GM23248 (cell line): ENCODE measurements around the gene RHNO1. TPM values are rescaled to one million over a fixed set of nuclear protein-coding genes. Genes with fewer than 3 reads are reported as not detected.

Experiments used
- DNase-seq: peaks from one replicate; pipeline ENCODE4 v3.0.0-alpha.2; 2015
- H2AFZ ChIP-seq: fragments of 200-600 bp; sonication (generic); 2 replicates; pipeline ENCODE4 v1.6.1; 2016; ENCODE audit warnings: antibody characterized with exemption
- H3F3A ChIP-seq: fragments of 200-600 bp; sonication (generic); 2 replicates; pipeline ENCODE4 v1.6.1; 2016; ENCODE audit warnings: mild to moderate bottlenecking, antibody characterized with exemption, mixed run types; ENCODE audit not compliant: insufficient read depth
- H3K27ac ChIP-seq: fragments of 200-600 bp; sonication (generic); 2 replicates; pipeline ENCODE4 v1.5.1; 2016; ENCODE audit warnings: mild to moderate bottlenecking
- H3K27me3 ChIP-seq: fragments of 200-600 bp; sonication (generic); replicated peaks from 2 replicates; pipeline ENCODE4 v1.6.1; 2016; ENCODE audit warnings: mild to moderate bottlenecking; ENCODE audit not compliant: insufficient read depth
- H3K36me3 ChIP-seq: fragments of 200-600 bp; sonication (generic); 2 replicates; pipeline ENCODE4 v1.6.1; 2016; ENCODE audit warnings: low read depth, mild to moderate bottlenecking
- H3K4me1 ChIP-seq: fragments of 200-600 bp; sonication (generic); 2 replicates; pipeline ENCODE4 v1.6.1; 2016; ENCODE audit warnings: mild to moderate bottlenecking; ENCODE audit not compliant: insufficient read depth
- H3K4me2 ChIP-seq: fragments of 200-600 bp; sonication (generic); one replicate; pipeline ENCODE4 v1.6.1; 2016; ENCODE audit warnings: mild to moderate bottlenecking; ENCODE audit not compliant: unreplicated experiment
- H3K4me3 ChIP-seq: fragments of 200-600 bp; sonication (generic); 2 replicates; pipeline ENCODE4 v1.5.1; 2016; ENCODE audit warnings: mild to moderate bottlenecking
- H3K79me2 ChIP-seq: fragments of 200-600 bp; sonication (generic); 2 replicates; pipeline ENCODE4 v1.6.1; 2016; ENCODE audit warnings: mild to moderate bottlenecking; ENCODE audit not compliant: insufficient read depth
- H3K9ac ChIP-seq: fragments of 200-600 bp; sonication (generic); 2 replicates; pipeline ENCODE4 v1.6.1; 2016; ENCODE audit warnings: mild to moderate bottlenecking
- H3K9me2 ChIP-seq: fragments of 200-600 bp; sonication (generic); 2 replicates; pipeline ENCODE4 v1.6.1; 2016; ENCODE audit warnings: mixed run types, mild to moderate bottlenecking, moderate library complexity; ENCODE audit not compliant: insufficient read depth
- H3K9me3 ChIP-seq: fragments of 200-600 bp; sonication (generic); one replicate; pipeline ENCODE4 v1.6.1; 2017; ENCODE audit warnings: low read depth
- H4K20me1 ChIP-seq: fragments of 200-600 bp; sonication (generic); 2 replicates; pipeline ENCODE4 v1.6.0; 2016; ENCODE audit not compliant: insufficient read depth
- EZH2 ChIP-seq: fragments of 200-600 bp; sonication (generic); IDR thresholded peaks from 2 replicates; pipeline ENCODE4 v1.6.1; 2018; ENCODE audit warnings: antibody characterized with exemption, mild to moderate bottlenecking; ENCODE audit not compliant: insufficient read depth, poor library complexity, severe bottlenecking
- EZH2phosphoT487 ChIP-seq: fragments of 200-600 bp; sonication (generic); IDR thresholded peaks from 2 replicates; pipeline ENCODE4 v1.6.1; 2018; ENCODE audit warnings: antibody characterized with exemption, moderate library complexity, mild to moderate bottlenecking, low read depth; ENCODE audit not compliant: insufficient read depth
- WGBS, 2 experiments: methylation state at CpG; one replicate each; pipeline ENCODE4 v1.1.6; 2015 to 2017; ENCODE audit warnings: low lambda C conversion rate in 2 of 2, low coverage in 1 of 2; ENCODE audit errors: missing lambda C conversion rate in 2 of 2; 5-methylcytosine and 5-hydroxymethylcytosine counted together
- in situ Hi-C: fragments of 300-500 bp; cut with MboI; formaldehyde crosslinking; loops from 2 replicates; pipeline ENCODE4 v1.15.0; 2020
- polyA plus RNA-seq: library from polyadenylated mRNA; unstranded; fragments of >200 nt; fragmentation: Nextera tagmentation; extraction: Ambion mirVana; gene quantifications from 2 replicates; pipeline ENCODE4 v1.2.1, GENCODE V29; 2016
- total RNA-seq: library from RNA; depleted of rRNA; stranded (reverse); fragments of >200 nt; shearing (Covaris generic); gene quantifications from 2 replicates; pipeline ENCODE4 v1.2.3, GENCODE V29; 2014

The RHNO1 gene
- total and polyA plus RNA-seq, 2 experiments from 2014 or later, result 27.6 to 38.4 TPM

GRCh38 chr12:2895051-2895451 is 18.0 kb downstream of the RHNO1 start:
- H3K4me3 ChIP-seq, result 0 out of 2 replicates have a peak overlapping the region, but pooled peaks have one; percentile 4
- no peak for TF ChIP-seq EZH2
- no peak for TF ChIP-seq EZH2phosphoT487
- H3K4me2 ChIP-seq, result peak overlapping the region; percentile 21
- H3K27me3 ChIP-seq, result no peaks in the 10 kb centered on the region
- H3F3A ChIP-seq, result peaks cover 22% of the 10 kb centered on the region
- H2AFZ ChIP-seq, result no peak overlapping the region
- H3K4me1 ChIP-seq, result peaks cover 22% of the 10 kb centered on the region
- DNase-seq, result peak; percentile 46
- no peaks in the 10 kb centered on the region for H3K9me3 ChIP-seq
- no peaks in the 10 kb centered on the region for H3K9me2 ChIP-seq
- H3K27ac ChIP-seq, result peak overlapping the region; percentile 52
- in situ Hi-C loops, result no loop called here
- H3K36me3 ChIP-seq, result no peaks in the 10 kb centered on the region
- 6 to 16% methylated on average over 2 of the region's 2 CpGs for WGBS, 2 experiments
- H3K9ac ChIP-seq, result peak overlapping the region; percentile 13; the same call in 1 of the 2 replicates
- H4K20me1 ChIP-seq, result no peaks in the 10 kb centered on the region
- H3K79me2 ChIP-seq, result peaks cover 77% of the 10 kb centered on the region

DNA sequence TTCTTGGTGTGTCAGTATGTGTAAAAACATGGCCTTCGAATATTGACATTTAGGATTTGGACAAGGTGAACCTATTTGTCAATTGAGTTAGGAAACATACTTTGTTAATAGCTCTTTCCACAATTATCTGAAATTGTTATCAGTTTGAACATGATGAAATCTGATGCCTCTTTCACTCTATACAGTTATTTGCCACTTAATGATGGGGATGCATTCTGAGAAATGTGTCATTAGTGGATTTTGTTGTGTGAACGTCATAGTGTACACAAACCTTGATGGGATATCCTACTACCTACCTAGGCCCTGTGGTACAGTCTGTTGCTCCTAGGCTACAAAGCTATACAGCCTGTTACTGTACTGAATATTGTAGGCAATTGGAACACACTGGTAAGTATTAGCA is 18.5 kb downstream of the RHNO1 start:
- Histone ChIP-seq H3K27me3 (no peaks in the 10 kb centered on the region), H3K4me1 (peaks cover 22% of the 10 kb centered on the region), H3K36me3 (no peaks in the 10 kb centered on the region), H3K79me2 (peaks cover 81% of the 10 kb centered on the region), H3K4me3 (0 out of 2 replicates have a peak overlapping the region, but pooled peaks have one; percentile 4), H3K27ac (peak overlapping the region; percentile 52), H3F3A (peaks cover 22% of the 10 kb centered on the region), H3K9me3 (no peaks in the 10 kb centered on the region), H4K20me1 (no peaks in the 10 kb centered on the region), H2AFZ (no peak overlapping the region), H3K4me2 (peak overlapping the region; percentile 21), H3K9ac (no peak overlapping the region; the same call in 1 of the 2 replicates), H3K9me2 (no peaks in the 10 kb centered on the region)
- in situ Hi-C loops, result no loop called here
- peak; percentile 33 for DNase-seq
- TF ChIP-seq EZH2 (no peak), EZH2phosphoT487 (no peak)
- WGBS, 2 experiments, result 37 to 43% methylated on average over 2 of the region's 2 CpGs

- H4K20me1 ChIP-seq, result no peaks in the 10 kb centered on the region
- peaks cover 17% of the 10 kb centered on the region for H3K4me1 ChIP-seq
- H3K27ac ChIP-seq, result no peak overlapping the region
- H3F3A ChIP-seq, result peaks cover 16% of the 10 kb centered on the region
- H3K4me2 ChIP-seq, result no peak overlapping the region
- H3K9ac ChIP-seq, result no peak overlapping the region
- peaks cover 92% of the 10 kb centered on the region for H3K79me2 ChIP-seq
- in situ Hi-C loops, result no loop called here
- H3K4me3 ChIP-seq, result no peak overlapping the region
- 94 to 95% methylated on average over 5 of the region's 5 CpGs for WGBS, 2 experiments
- no peaks in the 10 kb centered on the region for H3K27me3 ChIP-seq
- H3K9me3 ChIP-seq, result no peaks in the 10 kb centered on the region
- DNase-seq, result no peak
- H2AFZ ChIP-seq, result no peak overlapping the region
- H3K9me2 ChIP-seq, result no peaks in the 10 kb centered on the region
- H3K36me3 ChIP-seq, result no peaks in the 10 kb centered on the region
- TF ChIP-seq EZH2phosphoT487, result no peak
- TF ChIP-seq EZH2, result no peak
These were observed 20.4 kb downstream of the RHNO1 start for GRCh38 chr12:2897418-2897817.

DNA sequence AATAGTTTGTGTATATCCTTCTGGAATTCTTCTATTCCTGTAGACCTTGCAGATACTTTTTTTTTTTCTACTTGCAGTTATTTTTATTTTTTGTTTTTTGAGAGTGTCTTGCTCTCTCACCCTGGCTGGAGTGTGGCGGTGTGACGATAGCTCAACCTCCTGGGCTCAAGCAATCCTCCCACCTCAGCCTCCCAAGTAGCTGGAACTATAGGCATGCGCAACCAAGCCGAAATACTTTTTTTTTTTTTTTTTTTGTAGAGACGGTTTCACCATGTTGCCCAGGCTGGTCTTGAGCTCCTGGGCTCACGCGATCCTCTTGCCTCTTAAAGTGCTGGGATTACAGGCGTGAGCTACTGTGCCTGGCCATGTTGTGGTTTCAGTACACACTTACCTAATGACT is 23.6 kb downstream of the RHNO1 start:
- no peaks in the 10 kb centered on the region for H3K9me2 ChIP-seq
- H3K9me3 ChIP-seq, result no peaks in the 10 kb centered on the region
- H3K4me2 ChIP-seq, result no peak overlapping the region
- H2AFZ ChIP-seq, result no peak overlapping the region
- no peak for DNase-seq
- no peaks in the 10 kb centered on the region for H3K36me3 ChIP-seq
- no peak overlapping the region for H3K4me3 ChIP-seq
- no peaks in the 10 kb centered on the region for H4K20me1 ChIP-seq
- peaks cover 100% of the 10 kb centered on the region for H3K79me2 ChIP-seq
- WGBS, 2 experiments, result 92 to 96% methylated on average over 8 of the region's 8 CpGs
- H3K27ac ChIP-seq, result no peak overlapping the region
- no peak overlapping the region for H3K9ac ChIP-seq
- H3F3A ChIP-seq, result peaks cover 6% of the 10 kb centered on the region
- no peaks in the 10 kb centered on the region for H3K27me3 ChIP-seq
- in situ Hi-C loops, result no loop called here
- H3K4me1 ChIP-seq, result no peaks in the 10 kb centered on the region
- TF ChIP-seq EZH2, result no peak
- no peak for TF ChIP-seq EZH2phosphoT487
